HG03571 (cell line): Measurements from ENCODE around the gene SERPINE2.

Experiments
- ATAC-seq: cut with Tn5 transposase; IDR thresholded peaks from one replicate; pipeline ENCODE4 v1.9.1; 2021; ENCODE audit not compliant: unreplicated experiment

SERPINE2 gene

GRCh38 chr2:224046752-224047151, 7.7 kb upstream of the SERPINE2 start:
- no peak for ATAC-seq

GRCh38 chr2:224042191-224042696, 3.2 kb upstream of the SERPINE2 start:
- no peak for ATAC-seq

GRCh38 chr2:224041554-224041953, 2.5 kb upstream of the SERPINE2 start:
- ATAC-seq, result no peak

- no peak for ATAC-seq
These were observed 1.7 kb upstream of the SERPINE2 start for GRCh38 chr2:224040753-224041152.

GRCh38 chr2:224039770-224040440, 819 bp upstream of the SERPINE2 start:
- no peak for ATAC-seq

GRCh38 chr2:224038830-224039079, 331 bp downstream of the SERPINE2 start:
- ATAC-seq, result no peak

- ATAC-seq, result peak; percentile 59
These were observed 847 bp downstream of the SERPINE2 start for GRCh38 chr2:224038049-224038829.

GRCh38 chr2:224036731-224037361, 2.2 kb downstream of the SERPINE2 start:
- no peak for ATAC-seq

GRCh38 chr2:224034017-224034416, 5.1 kb downstream of the SERPINE2 start:
- ATAC-seq, result no peak

- no peak for ATAC-seq
These were observed 5.5 kb downstream of the SERPINE2 start for GRCh38 chr2:224033601-224034000.

GRCh38 chr2:224032283-224032682, 6.8 kb downstream of the SERPINE2 start:
- no peak for ATAC-seq

GRCh38 chr2:224031358-224031970, 7.6 kb downstream of the SERPINE2 start:
- no peak for ATAC-seq

- no peak for ATAC-seq
These were observed 8.3 kb downstream of the SERPINE2 start for GRCh38 chr2:224030786-224031185.

GRCh38 chr2:224029876-224030275, 9.2 kb downstream of the SERPINE2 start:
- ATAC-seq, result no peak

GRCh38 chr2:224027931-224028330, 11.2 kb downstream of the SERPINE2 start:
- ATAC-seq, result no peak

- ATAC-seq, result no peak
These were observed 12.0 kb downstream of the SERPINE2 start for GRCh38 chr2:224027070-224027469.

GRCh38 chr2:224025874-224026273, 13.2 kb downstream of the SERPINE2 start:
- peak; percentile 95 for ATAC-seq

GRCh38 chr2:224024270-224024669, 14.8 kb downstream of the SERPINE2 start:
- ATAC-seq, result no peak

GRCh38 chr2:224023188-224023587, 15.9 kb downstream of the SERPINE2 start:
- no peak for ATAC-seq

GRCh38 chr2:224022486-224022885, 16.6 kb downstream of the SERPINE2 start:
- no peak for ATAC-seq

GRCh38 chr2:224020523-224020922, 18.6 kb downstream of the SERPINE2 start:
- ATAC-seq, result no peak

- ATAC-seq, result no peak
These were observed 21.1 kb downstream of the SERPINE2 start for GRCh38 chr2:224017957-224018356.
